GM19099 (cell line): ENCODE data around the gene TTC3.
A peak's percentile ranks its signal among the peaks of the same experiment; 100 is the strongest.

Source experiments
- POLR2A ChIP-seq: IDR thresholded peaks from 3 replicates; pipeline ENCODE4 v1.6.1; 2011; ENCODE audit warnings: low read depth; ENCODE audit not compliant: insufficient read length; ENCODE audit errors: extremely low read depth

The TTC3 gene

DNA sequence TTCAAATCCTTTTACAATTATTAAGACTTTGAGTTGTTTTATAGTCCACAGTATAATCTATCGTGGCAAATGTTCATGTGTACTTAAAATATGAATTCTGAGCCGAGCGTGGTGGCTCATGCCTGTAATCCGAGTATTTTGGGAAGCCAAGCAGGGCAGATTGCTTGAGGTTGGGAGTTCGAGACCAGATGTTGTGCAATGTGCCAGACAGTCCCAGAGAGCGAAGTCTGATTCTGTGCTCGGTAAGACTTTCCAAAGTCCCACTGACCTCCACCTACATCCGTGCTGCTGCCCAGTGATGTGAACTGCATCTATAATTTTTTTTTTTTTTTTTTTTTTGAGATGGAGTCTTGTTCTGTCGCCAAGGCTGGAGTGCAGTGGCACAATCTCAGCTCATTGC lies 141.9 kb downstream of the TTC3 start:
- TF ChIP-seq POLR2A = no peak

DNA sequence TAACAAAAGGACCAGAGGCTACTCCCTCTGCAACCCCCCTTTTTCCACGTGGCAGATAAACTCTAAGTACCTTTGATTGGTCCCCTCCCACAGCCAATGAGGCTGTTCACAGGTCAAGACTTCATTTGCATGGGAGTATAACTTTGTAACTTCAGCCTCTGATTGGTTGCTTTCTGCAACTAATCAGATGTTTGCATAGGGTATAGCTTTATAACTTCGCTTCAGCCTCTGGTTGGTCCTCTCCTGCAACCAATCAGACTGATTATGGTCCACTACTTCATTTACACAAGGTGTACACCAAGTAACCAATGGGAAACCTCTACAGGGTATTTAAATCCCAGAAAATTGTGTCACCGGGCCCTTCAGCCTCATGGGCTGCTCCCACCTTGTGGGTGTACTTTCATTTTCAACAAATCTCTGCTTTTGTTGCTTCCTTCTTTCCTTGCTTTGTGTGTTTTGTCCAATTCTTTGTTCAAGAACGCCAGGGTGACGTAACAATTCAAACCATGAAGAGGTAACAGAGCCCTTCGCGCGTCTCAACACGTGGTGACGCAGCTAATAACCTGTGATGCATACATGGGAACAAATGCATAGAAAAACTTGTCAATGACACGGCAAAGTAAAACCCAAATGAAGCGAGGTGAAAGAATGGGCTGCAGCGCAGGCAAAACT lies 146.8 kb downstream of the TTC3 start:
- TF ChIP-seq POLR2A = no peak

DNA sequence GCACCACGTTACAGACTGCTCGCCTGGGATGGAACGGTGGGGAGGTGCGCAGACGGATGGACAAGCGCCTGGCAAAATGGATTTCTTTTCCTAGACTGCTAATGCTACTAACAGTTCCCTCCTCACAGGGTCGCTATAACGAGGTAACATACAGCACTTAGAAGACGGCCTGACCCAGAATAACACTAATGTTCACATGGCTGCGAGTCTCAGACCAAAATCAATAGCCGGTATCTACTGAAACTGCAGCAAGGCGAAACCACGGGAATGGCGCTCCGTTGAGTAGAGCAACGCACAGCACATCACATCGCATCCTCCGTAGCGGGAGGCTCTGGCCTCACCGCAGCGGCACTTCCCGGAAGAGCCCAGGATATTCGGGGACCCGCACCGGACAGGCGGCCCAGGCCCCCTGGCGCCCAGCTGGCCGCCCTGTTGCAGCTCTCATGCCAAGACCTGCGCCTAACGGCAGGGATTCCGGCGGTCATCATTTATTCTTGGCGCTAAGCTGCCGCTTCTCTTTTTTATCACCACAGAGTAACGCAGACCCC lies 147.5 kb downstream of the TTC3 start:
- TF ChIP-seq POLR2A = peak; percentile 21

DNA sequence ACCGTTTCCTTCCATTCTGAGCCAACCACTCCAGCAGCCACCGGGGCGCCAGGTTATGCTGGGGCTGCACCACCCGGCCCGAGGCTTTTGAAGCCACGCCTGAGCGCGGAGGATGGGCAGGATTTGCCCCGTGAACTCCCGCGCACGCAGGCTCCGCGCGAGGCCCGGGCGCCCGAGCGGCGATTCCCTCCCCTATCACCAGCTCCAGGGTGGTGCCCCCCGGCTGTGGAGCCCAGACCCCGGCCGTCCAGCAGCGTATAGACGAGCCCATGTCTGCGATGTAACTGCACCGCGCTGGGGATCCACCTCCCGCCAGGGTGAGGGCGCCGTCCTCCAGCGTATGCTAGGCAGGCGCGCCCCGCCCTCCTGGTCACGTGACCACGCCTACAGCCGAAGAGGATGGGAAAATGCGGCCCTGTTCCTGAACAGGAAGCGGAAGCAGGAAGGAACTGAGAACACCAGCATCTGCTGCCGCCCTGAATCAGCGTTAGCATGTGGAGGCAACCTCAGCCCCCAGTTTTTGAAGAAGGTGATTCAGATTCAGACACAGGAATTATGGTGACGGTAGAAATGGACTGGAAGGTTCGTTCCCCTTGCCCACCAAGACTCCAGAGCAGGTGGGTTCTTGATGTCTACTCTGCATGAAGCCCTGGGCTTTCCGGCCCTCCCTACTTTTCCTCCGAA lies 148.1 kb downstream of the TTC3 start:
- TF ChIP-seq POLR2A = peak; percentile 74

DNA sequence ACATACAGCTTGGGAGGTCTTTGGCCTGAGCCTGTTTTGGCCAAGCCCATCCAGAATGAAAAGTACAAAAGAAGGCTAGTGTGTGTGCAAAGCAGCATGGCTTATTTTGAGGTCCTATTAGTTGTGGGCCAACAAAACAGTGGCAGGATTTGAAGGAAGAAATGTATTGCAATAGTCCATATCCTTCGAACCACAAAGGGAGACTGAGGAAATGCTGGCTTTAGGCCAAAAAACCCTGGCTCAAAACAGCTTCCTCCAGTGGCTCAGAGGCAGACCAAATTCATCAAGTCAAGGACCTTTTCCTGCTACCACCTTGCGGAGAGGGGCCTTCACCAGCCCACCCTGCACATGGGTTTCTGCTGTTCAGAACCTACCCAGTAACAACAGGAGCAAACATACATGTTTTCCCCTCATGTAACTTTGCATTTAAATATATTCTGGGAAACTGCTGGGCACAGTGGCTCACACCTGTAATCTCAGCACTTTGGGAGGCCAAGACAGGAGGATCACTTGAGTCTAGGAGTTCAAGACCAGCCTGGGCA lies 150.8 kb downstream of the TTC3 start:
- TF ChIP-seq POLR2A = no peak

DNA sequence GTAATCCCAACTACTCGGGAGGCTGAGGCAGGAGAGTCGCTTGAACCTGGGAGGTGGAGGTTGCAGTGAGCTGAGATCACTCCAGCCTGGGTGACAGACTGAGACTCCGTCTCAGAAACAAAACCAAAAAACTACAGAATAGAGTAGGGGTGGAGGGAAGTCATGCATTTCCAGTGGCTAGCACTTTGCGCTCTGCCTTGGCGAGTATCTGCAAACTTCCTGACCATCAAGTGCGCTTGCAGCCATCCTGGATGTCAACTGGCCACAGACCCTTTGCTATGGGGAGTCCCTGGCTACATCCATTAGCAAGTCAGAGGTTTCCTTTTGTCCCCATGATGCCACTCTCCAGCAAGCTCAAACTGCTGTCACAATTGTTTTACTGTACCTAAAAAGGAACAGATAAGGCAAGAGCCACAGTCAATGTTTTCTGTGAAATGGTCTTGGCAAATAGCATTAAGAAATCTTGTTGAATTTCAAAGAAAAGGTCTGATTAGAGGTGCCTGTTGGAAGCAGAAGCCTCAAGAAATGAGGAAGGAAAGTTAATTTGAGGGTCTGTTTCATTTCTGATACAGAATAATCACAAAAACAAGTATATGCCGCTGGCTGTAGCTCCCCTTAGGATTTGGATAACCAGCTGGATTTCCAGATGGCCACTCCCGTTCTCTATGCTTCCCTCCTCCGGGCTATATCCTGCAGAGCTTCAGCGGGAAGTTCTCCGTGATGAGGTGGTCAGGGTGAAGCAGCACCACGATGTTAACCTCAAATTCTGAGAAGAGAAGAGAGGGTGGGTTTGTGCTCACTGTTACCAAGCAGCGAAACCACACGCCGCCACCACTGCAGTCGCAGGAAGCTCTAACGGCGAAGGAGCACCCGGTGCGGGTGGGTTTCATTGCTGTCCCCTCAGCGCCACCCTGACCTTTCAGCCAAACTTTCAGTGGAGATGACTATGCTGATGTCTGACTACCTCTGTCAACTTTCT lies 152.1 kb downstream of the TTC3 start:
- no peak for TF ChIP-seq POLR2A

DNA sequence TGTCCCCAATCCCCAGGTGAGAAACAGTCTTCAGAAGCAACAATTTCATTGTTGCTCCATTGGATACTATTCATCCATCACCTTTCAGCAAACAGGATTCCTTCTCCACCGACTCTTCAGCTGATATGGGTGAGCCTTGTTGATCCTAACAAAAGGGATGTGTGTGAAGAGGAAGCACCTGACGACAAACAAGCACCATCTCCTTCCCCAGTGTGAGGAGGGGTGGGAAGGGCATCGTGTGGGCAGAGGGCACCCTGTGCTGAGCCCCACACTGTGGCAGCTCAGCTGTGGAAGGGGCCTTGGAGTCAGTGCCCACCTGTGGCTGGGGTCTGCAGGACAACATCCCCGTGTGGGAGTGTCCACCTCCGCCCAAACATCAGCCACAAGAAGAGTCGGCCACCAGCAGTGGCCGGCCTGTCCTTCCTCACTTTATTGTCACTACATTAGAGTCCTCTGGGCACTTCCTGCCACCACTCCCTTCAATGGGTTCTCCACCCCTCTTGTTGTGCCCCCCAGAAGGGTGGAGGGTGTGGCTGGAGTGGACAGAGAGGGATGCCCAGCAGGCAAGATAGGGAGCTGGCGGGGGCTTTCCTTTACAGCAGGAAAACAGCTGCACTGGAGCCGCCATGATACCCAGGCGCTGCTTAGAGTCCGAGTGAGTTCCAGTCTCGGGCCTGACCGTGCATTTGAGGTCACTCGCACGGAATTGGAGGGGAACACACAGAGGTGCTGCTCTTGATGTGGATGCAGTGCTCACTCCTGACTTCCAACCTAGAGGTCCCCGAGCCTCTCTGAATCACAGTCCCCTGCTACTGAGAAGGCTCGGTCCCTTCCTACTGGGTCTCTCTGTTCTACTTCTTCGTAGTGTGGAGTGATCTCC lies 153.2 kb downstream of the TTC3 start:
- TF ChIP-seq POLR2A = no peak

DNA sequence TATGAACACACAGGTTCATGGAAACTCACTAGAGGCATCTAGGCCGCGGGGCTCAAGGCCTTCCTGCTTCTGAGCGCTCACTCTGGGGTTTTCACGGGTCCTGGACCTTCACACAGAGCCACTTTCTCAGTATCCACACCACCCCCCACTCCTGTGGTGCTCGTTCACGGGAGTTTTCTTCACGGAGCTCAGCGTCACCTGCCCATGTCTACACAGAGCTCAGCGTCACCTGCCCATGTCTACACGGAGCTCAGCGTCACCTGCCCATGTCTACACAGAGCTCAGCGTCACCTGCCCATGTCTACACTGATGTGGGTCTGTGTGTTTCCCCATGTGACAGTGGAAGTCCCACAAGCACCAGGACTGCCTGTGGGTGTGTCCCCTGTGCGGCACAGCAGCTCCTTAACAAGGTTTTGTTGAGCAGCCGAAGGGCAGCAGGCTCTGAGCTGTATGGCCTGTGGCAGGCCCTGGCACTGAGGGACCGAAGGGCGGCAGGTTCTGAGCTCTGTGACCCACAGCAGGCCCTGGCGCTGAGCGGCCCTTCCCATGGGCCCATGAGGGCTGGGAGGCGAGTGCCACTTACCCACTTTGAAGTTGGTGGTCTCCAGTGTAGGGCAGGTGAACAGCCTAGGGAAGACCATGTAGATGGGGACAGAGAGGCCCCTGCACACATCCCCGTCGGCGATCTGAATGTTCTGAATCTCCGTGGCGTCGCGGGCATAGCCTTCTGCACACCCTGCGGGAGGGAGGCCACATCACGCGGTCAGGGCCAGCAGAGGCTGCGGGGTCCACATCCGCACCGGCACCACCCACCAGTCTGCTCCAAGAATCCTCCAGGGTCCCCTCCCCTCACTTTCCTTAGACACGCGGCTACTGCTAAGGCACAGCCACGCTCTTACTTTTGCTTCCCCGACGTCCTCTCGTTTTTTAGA lies 154.3 kb downstream of the TTC3 start:
- TF ChIP-seq POLR2A = no peak

DNA sequence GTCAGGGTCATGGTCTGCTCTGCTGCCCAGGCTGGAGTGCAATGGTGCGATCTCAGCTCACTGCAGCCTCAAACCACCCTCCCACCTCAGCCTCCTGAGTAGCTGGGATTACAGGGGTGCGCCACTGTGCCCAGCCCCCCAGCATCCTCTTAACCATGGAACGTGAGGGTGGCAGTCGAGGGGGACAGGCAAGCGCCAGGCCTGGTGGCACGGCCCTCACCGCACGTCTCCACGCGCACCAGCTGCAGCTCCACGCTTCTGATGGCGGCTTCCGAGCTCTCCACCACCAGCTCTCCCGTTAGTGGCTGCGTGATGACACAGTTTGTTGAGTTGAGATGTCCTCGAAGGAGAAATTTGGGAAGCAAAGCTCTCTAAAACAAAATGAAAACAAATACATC lies 154.9 kb downstream of the TTC3 start:
- TF ChIP-seq POLR2A = no peak

DNA sequence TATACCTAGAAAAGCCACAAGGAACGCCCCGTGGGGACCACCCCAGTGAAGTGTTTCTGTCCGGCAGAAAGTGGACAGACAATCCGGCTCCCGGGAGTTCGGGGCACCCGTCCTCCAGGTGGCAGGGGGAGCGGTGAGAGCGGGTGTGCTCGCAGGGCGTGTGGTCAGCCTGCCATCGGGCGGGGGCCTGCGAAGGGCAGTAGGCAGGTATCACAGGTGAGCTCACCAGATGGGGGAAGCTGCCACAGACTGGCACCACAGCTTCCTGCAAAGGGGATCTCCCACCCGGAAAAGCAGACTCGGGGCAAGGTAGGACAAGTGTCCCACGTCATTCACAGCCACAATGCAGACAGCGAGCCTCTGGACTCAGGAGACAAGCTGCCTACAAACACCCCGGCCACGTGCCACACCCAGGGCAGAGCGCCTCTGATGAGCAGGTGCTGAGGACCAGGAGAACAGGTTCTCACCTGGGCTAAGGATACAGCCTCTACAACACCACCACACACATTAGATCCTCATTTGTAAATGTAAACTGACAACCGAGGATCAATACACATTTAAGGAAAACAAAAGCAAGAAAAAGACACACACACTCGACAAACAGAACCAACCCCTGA lies 157.7 kb downstream of the TTC3 start:
- no peak for TF ChIP-seq POLR2A

DNA sequence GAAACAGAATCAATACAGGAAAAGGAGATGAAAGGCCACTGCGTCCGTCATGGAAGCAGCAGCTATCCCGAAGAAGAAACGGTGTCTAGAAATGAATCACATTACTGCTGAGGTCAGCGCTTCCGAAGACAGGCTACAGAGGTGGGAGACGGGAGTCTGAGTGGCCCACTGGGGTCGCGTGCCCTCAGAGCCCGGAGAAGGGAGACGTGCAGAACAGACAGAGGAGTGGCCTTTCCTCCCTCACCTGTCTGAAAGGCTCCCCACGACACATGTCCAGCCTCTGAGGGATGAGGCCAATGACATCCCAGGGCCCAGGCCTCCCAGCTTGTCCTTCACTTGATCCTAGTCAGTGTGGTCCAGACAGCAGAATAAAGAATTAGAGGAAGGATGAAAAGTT lies 158.2 kb downstream of the TTC3 start:
- no peak for TF ChIP-seq POLR2A

DNA sequence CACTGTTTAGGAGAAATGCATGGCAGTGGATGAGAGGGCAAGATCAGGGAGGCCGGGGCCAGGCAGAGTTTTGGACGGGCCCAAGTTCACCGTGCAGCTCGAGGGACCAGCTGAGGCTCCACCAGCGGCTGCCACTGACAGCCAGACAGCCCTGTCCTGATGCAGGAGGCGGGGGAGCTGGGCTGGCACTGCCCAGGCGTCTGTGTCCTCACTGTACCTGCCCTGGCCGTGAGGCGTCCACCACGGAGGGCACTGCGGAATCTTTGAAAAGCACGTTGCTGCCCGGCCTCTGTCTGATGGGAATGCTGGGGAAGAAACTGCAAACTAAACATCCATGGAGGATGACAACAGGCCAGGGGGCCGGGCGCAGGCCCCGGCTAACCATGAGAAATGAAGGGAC lies 158.6 kb downstream of the TTC3 start:
- TF ChIP-seq POLR2A = no peak
